SK-N-SH (cell line): Measurements from ENCODE around the gene MAP7D3. TPM values are rescaled to one million over a fixed set of nuclear protein-coding genes. Genes with fewer than 3 reads are reported as not detected.

Experiments used
- CTCF ChIA-PET: fragments of 300-600, 350-600 bp; formaldehyde crosslinking; extraction: SDS; loops from one replicate; lab custom pipeline; 2021; lab: Yijun Ruan, JAX
- POLR2A ChIA-PET: fragments of 350-600 bp; sonication (Branson Sonifier 250); formaldehyde crosslinking; extraction: SDS; loops from one replicate; lab custom pipeline; 2020; ENCODE audit warnings: antibody characterized with exemption, inconsistent platforms; lab: Yijun Ruan, JAX
- DNase-seq: peaks from one replicate; pipeline ENCODE4 v3.0.0; 2012
- H2AFZ ChIP-seq: fragments of 200-600 bp; sonication (generic); 2 replicates; pipeline ENCODE4 v1.8.1; 2016; ENCODE audit warnings: antibody characterized with exemption, mild to moderate bottlenecking, low read depth
- H3F3A ChIP-seq: fragments of 200-600 bp; sonication (generic); replicated peaks from 2 replicates; pipeline ENCODE3; 2016; ENCODE audit warnings: antibody characterized with exemption, mild to moderate bottlenecking; ENCODE audit not compliant: insufficient read depth
- H3K27ac ChIP-seq, 2 experiments: fragments of 200-500 bp in 1 of 2; fragments of 200-600 bp in 1 of 2; sonication (Bioruptor generic) in 1 of 2; sonication (generic), shearing (Covaris generic) in 1 of 2; 2 replicates each; pipeline versions ENCODE4 v1.5.1 to v1.6.1; 2014 to 2016; ENCODE audit warnings: low read depth in 2 of 2, inconsistent platforms in 1 of 2, low read length in 1 of 2, mild to moderate bottlenecking in 1 of 2, mixed read lengths in 1 of 2
- H3K27me3 ChIP-seq: fragments of 200-600 bp; sonication (generic), shearing (Covaris generic); 2 replicates; pipeline ENCODE4 v1.6.1; 2016; ENCODE audit warnings: mixed run types; ENCODE audit not compliant: insufficient read depth
- H3K36me3 ChIP-seq, 2 experiments: fragments of 200-500 bp in 1 of 2; fragments of 200-600 bp in 1 of 2; sonication (Bioruptor generic) in 1 of 2; sonication (generic) in 1 of 2; replicated peaks in 1 of 2; 2 replicates each; pipeline versions ENCODE3 to v1.5.1; 2014 to 2016; ENCODE audit warnings: low read length in 1 of 2, mild to moderate bottlenecking in 1 of 2; ENCODE audit not compliant: insufficient read depth in 2 of 2, control insufficient read depth in 1 of 2
- H3K4me1 ChIP-seq, 2 experiments: fragments of 200-500 bp in 1 of 2; fragments of 200-600 bp in 1 of 2; sonication (Bioruptor generic) in 1 of 2; sonication (generic), shearing (Covaris generic) in 1 of 2; 2 replicates each; pipeline versions ENCODE4 v1.5.1 to v1.6.1; 2014 to 2016; ENCODE audit warnings: low read depth in 1 of 2, low read length in 1 of 2, mixed run types in 1 of 2; ENCODE audit not compliant: insufficient read depth in 2 of 2, control insufficient read depth in 1 of 2
- H3K4me2 ChIP-seq: fragments of 200-600 bp; sonication (generic), shearing (Covaris generic); 2 replicates; pipeline ENCODE4 v1.6.1; 2017; ENCODE audit warnings: mixed run types
- H3K4me3 ChIP-seq, 2 experiments: fragments of 200-500 bp in 1 of 2; fragments of 200-600 bp in 1 of 2; sonication (Bioruptor generic) in 1 of 2; sonication (generic), shearing (Covaris generic) in 1 of 2; 2 replicates each; pipeline versions ENCODE4 v1.5.1 to v1.8.1; 2014 to 2016; ENCODE audit warnings: low read depth in 2 of 2, inconsistent platforms in 1 of 2, low read length in 1 of 2, mild to moderate bottlenecking in 1 of 2, mixed read lengths in 1 of 2, moderate library complexity in 1 of 2
- H3K79me2 ChIP-seq: fragments of 200-600 bp; sonication (generic); 2 replicates; pipeline ENCODE4 v1.8.1; 2017; ENCODE audit warnings: mild to moderate bottlenecking; ENCODE audit not compliant: insufficient read depth
- H3K9ac ChIP-seq: fragments of 200-600 bp; sonication (generic); 2 replicates; pipeline ENCODE4 v1.6.1; 2017; ENCODE audit warnings: mixed run types
- H3K9me2 ChIP-seq: fragments of 200-600 bp; sonication (generic); 2 replicates; pipeline ENCODE4 v1.6.1; 2017; ENCODE audit warnings: mixed run types
- H3K9me3 ChIP-seq: fragments of 200-600 bp; sonication (generic); 2 replicates; pipeline ENCODE4 v1.6.1; 2017; ENCODE audit warnings: mixed run types, mild to moderate bottlenecking, moderate library complexity
- H4K20me1 ChIP-seq: fragments of 200-600 bp; sonication (generic); 2 replicates; pipeline ENCODE4 v1.6.1; 2017; ENCODE audit warnings: mild to moderate bottlenecking, mixed run types; ENCODE audit not compliant: insufficient read depth
- CHD2 ChIP-seq: fragments of 150-350 bp; IDR thresholded peaks from 2 replicates; pipeline ENCODE4 v1.6.1; 2018; ENCODE audit warnings: low read length; ENCODE audit not compliant: partially characterized antibody
- EP300 ChIP-seq, 2 experiments: IDR thresholded peaks; 2 replicates each; pipeline versions ENCODE4 v1.4.0 to v1.6.1; 2012; ENCODE audit warnings: borderline replicate concordance in 1 of 2, low read depth in 1 of 2, low read length in 1 of 2
- EZH2phosphoT487 ChIP-seq: fragments of 200-600 bp; sonication (generic); IDR thresholded peaks from 2 replicates; pipeline ENCODE4 v1.6.1; 2017; ENCODE audit warnings: low read depth, mixed run types, mild to moderate bottlenecking, antibody characterized with exemption, moderate library complexity, borderline replicate concordance
- FOXM1 ChIP-seq: IDR thresholded peaks from 2 replicates; pipeline ENCODE4 v1.4.0; 2012; ENCODE audit warnings: low read depth, mild to moderate bottlenecking
- JUND ChIP-seq: IDR thresholded peaks from 2 replicates; pipeline ENCODE4 v1.4.0; 2012
- MEF2A ChIP-seq: IDR thresholded peaks from 2 replicates; pipeline ENCODE4 v1.4.0; 2012; ENCODE audit warnings: low read depth, borderline replicate concordance
- MXI1 ChIP-seq: IDR thresholded peaks from 2 replicates; pipeline ENCODE4 v1.6.1; 2012; ENCODE audit warnings: mild to moderate bottlenecking, low read depth, low read length, improper control_type of control experiment
- POLR2AphosphoS5 ChIP-seq: IDR thresholded peaks from 2 replicates; pipeline ENCODE4 v1.6.1; 2012; ENCODE audit warnings: low read depth, low read length
- RAD21 ChIP-seq: IDR thresholded peaks from 2 replicates; pipeline ENCODE4 v1.6.1; 2012; ENCODE audit warnings: mild to moderate bottlenecking, low read length
- RXRA ChIP-seq: IDR thresholded peaks from 2 replicates; pipeline ENCODE4 v1.4.0; 2012; ENCODE audit warnings: low read depth, mild to moderate bottlenecking, borderline replicate concordance
- SIN3A ChIP-seq: IDR thresholded peaks from 2 replicates; pipeline ENCODE4 v1.6.1; 2012; ENCODE audit warnings: low read depth, mild to moderate bottlenecking, low read length, moderate library complexity, borderline replicate concordance
- SMC3 ChIP-seq: IDR thresholded peaks from 2 replicates; pipeline ENCODE4 v1.6.1; 2012; ENCODE audit warnings: low read depth, low read length, improper control_type of control experiment
- TAF1 ChIP-seq: IDR thresholded peaks from 2 replicates; pipeline ENCODE4 v1.6.1; 2012; ENCODE audit warnings: low read depth, mild to moderate bottlenecking, low read length, moderate library complexity, borderline replicate concordance
- TEAD4 ChIP-seq: IDR thresholded peaks from 2 replicates; pipeline ENCODE4 v1.4.0; 2012; ENCODE audit warnings: mild to moderate bottlenecking, borderline replicate concordance; ENCODE audit not compliant: insufficient read depth
- YY1 ChIP-seq: IDR thresholded peaks from 2 replicates; pipeline ENCODE4 v1.4.0; 2012; ENCODE audit warnings: low read depth, mild to moderate bottlenecking
- WGBS: methylation state at CpG from one replicate; pipeline ENCODE4 v1.1.6; 2017; ENCODE audit warnings: low lambda C conversion rate; 5-methylcytosine and 5-hydroxymethylcytosine counted together
- polyA plus RNA-seq, 3 experiments: library from polyadenylated mRNA; depleted of rRNA; stranded (reverse); fragments of >200 nt; gene quantifications; 2 replicates each; pipeline ENCODE4 v1.2.3, GENCODE V29; 2012
- TF ChIP-seq, protein P1 (sequence below): IDR thresholded peaks from 2 replicates; pipeline ENCODE4 v1.4.0; 2012; ENCODE audit warnings: low read depth, borderline replicate concordance

Gene MAP7D3
- polyA plus RNA-seq, 1 of the 3 experiments (the other 2 are of a cell fraction) = 5.8 TPM

DNA sequence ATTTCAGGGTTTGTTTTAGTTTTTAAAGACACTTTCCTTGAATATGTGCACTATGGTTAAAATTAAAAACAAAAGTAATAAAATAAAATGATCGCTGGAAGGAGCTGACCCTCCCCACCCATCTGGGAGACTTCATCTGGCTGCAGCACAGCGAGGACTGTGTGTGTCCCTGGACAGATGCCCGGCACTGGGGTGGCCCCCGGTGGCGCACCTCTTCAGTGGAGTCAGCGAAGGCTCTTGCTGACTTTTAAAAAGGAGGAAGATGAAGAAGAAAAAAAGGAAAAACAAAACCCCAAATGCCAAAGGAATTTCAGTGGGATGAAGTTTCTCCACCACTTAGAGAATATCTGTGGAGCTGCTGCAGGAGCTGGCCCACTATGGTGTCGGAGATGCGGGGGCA lies 44.2 kb upstream of the MAP7D3 start:
- Histone ChIP-seq H3K36me3 (no peaks in the 10 kb centered on the region), H3K4me3 (no peak overlapping the region), H3K79me2 (no peaks in the 10 kb centered on the region), H2AFZ (no peak overlapping the region), H3K27me3 (no peaks in the 10 kb centered on the region; the same call in 1 of the 2 replicates), H4K20me1 (no peaks in the 10 kb centered on the region), H3K4me2 (no peak overlapping the region), H3K9me2 (no peaks in the 10 kb centered on the region), H3K9me3 (no peaks in the 10 kb centered on the region), H3K4me1 (no peaks in the 10 kb centered on the region), H3F3A (no peaks in the 10 kb centered on the region), H3K27ac (no peak overlapping the region), H3K9ac (no peak overlapping the region)
- TF ChIP-seq, protein P1, sequence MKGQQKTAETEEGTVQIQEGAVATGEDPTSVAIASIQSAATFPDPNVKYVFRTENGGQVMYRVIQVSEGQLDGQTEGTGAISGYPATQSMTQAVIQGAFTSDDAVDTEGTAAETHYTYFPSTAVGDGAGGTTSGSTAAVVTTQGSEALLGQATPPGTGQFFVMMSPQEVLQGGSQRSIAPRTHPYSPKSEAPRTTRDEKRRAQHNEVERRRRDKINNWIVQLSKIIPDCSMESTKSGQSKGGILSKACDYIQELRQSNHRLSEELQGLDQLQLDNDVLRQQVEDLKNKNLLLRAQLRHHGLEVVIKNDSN = no peak
- TF ChIP-seq SMC3 = no peak
- TF ChIP-seq FOXM1 = no peak
- no peak for TF ChIP-seq MXI1
- no peak for TF ChIP-seq CHD2
- TF ChIP-seq EZH2phosphoT487 = no peak
- no peak for TF ChIP-seq MEF2A
- TF ChIP-seq EP300 (IDR thresholded peaks at IDR 0.05; ENCODE audit: borderline replicate concordance in 1 of 2, low read depth in 1 of 2, low read length in 1 of 2) = no peak
- no peak for TF ChIP-seq TAF1
- TF ChIP-seq TEAD4 = no peak
- no peak for TF ChIP-seq YY1
- TF ChIP-seq RAD21 = no peak
- CTCF ChIA-PET = interaction anchor here (1.2 kb wide), 1 partner anchor 18 kb away, joined by 3 read pairs; no protein-coding TSS in a partner anchor
- WGBS = 34% methylated on average over 8 of the region's 8 CpGs
- no peak for DNase-seq
- POLR2A ChIA-PET = no interaction called here

DNA sequence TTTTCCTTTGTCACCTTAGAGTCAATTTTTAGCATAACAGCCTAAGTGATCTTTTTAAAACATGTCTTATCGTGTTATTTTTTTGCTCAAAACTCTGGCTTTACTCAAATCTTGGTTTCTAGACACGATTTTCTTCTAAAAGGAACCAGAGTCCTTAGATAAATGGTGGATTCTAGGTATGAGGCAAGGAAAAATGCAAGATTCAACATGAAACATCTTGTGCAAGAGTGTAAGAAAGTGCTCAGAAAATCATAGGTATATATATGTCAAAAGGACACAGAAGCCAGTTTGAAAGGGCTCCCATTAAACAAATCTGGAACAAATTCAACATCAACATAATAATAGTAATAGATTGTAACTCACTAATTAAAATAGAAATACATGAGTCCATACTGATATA lies 41.5 kb upstream of the MAP7D3 start:
- no peaks in the 10 kb centered on the region for H3K4me1 ChIP-seq

More for the DNA sequence above, 41.5 kb upstream of the MAP7D3 start:
- Histone ChIP-seq H3K79me2 (no peaks in the 10 kb centered on the region), H3K27ac (no peak overlapping the region), H3K9ac (no peak overlapping the region), H3K36me3 (no peaks in the 10 kb centered on the region), H3K27me3 (no peaks in the 10 kb centered on the region; the same call in 1 of the 2 replicates), H3F3A (no peaks in the 10 kb centered on the region), H4K20me1 (no peaks in the 10 kb centered on the region), H2AFZ (no peak overlapping the region), H3K4me2 (no peak overlapping the region), H3K4me3 (no peak overlapping the region), H3K9me3 (no peaks in the 10 kb centered on the region), H3K9me2 (no peaks in the 10 kb centered on the region)
- no peak for TF ChIP-seq TAF1
- TF ChIP-seq POLR2AphosphoS5 = no peak
- TF ChIP-seq JUND = no peak
- TF ChIP-seq, protein P1 = no peak
- no peak for TF ChIP-seq SIN3A
- TF ChIP-seq RXRA = no peak
- TF ChIP-seq MXI1 = no peak
- 9% methylated on average over 2 of the region's 2 CpGs for WGBS
- ChIA-PET POLR2A (no interaction called here), CTCF (no interaction called here)
- no peak for DNase-seq
